OCI-M2 (cell line): Measurements from ENCODE around the gene TERC.

Source experiments
- DNase-seq: peaks from one replicate; lab custom pipeline; 2025; ENCODE audit not compliant: unreplicated experiment; lab: John Stamatoyannopoulos, UW

The TERC gene

DNA sequence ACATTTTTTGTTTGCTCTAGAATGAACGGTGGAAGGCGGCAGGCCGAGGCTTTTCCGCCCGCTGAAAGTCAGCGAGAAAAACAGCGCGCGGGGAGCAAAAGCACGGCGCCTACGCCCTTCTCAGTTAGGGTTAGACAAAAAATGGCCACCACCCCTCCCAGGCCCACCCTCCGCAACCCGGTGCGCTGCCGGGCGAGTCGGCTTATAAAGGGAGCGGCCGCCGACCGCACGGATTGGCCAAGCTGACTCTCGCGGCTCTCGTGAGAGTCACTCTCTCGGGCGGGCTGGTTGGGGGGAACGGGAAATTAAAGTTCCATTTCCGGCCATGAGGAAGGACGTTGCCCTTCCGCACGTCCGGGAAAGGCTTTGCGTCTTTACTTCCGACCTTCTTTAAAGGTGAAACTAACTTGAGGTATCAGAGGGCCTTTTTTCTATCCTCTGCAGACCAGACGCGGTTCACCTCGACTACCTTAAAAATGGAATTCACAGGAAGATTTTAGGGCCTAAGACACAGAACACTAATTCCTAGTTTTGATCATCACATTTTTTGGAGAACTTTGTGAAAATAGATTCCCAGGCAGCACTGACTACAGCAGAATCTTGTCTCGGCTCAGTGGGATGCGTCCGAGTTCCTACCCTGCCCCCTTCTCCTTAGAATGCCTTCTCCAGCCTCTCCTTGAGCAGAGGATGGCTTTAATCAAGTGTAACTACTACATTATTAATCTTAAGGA lies at the start of gene TERC:
TERC (minus strand) TSS at position 179 of the 731 bp plus-strand sequence.
- no peak for DNase-seq

DNA sequence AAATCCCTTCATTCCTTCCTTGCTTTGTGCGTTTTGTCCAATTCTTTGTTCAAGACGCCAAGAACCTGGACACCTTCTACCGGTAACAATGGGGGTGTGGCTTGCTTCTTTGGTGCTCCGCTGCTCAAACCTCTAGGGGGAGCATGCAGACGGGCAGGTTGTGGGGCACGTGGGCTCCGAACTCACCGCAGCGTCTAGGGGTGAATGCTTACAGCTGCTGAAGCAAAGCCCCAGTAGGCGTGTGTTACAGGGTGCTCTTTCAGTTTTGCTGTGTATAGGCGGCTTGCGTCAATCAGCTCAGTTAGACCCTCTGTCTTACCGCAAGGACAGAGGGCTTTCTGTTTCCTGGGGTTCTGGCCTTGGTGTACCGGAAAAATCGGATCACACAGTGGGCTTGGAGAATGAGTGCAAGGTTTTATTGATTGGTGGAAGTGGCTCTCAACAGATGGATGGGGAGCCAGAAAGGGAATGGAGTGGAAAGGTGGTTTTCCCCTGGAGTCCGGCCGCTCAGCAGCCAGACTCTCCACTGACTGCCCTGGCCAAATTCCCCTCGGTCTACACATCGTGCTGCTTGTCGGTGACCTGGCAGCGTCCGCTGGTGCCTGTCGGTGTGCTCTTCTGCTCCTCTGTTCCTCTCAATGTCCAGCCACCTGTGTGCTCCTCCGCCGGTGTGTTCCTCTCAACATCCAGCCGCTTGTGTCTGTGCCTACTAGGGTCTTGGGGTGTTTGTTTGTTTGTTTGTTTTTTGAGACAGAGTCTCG lies 49.1 kb upstream of the TERC start:
- peak; percentile 38 for DNase-seq

DNA sequence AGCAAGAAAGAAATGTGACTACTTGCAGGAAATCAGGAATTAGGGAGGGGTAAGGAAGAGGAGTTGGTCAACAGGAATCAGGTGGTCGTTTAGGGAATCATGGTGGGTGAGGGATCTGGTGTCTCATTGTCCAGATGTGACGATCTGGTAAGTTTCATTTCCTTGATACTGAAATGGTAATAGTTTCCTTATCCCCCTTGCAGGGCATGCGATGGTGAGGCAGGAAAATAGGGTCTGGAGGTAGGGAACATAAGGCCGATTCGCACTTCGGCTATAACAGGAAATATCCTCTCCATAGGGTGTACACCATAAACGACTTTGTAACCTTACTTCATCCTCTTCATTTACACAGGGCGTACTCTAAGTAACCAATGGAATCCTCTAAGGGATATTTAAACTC lies 48.4 kb upstream of the TERC start:
- DNase-seq: no peak

DNA sequence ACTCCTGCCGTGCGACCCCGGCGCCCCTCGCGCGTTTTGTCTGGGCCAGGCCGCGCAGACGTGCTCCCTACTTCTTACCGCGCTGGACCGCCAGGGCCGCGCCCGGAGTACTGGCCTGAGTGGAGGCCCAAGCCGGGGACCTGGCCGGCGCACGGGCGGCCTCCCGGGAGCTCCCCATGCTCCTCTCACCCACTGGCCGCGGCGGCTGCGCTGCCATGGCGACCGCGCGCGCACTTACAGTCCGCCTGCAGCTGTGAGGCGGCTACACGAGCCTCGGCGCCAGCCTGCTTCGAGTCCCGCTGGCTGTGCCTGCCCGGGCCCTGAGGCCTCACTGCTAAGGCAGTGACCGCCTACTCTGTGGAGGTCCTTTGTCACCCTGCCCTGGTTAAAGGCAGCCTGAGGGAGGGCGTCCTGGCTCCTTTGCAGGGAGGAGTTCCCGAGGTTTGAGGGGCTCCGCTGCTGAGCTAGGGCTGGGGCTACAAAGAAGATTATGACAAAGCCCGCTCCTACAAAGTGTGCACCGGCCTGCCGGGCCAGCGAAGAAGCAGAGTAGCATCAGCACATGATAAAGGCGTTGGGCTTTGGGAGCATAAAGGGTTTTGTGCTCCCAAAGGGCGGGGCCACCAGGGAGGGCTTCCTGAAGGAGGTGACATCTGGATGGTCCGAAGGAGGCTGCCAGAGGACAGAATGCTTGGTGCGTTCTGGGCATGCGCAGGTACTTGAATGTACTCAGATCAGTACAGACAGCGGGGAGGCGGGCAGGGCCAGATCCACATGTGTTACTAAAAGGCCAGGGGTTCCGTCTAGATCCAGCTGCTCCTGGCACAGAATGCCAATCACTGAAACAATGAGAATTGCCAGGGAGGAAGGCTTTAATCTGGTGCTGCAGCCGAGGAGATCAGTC lies 47.7 kb upstream of the TERC start, which contains the start of the genes LRRC34 and LRRIQ4:
LRRC34 (minus strand) TSS at position 573 of the 904 bp plus-strand sequence; CDS start at position 217, 356 bp downstream.
LRRIQ4 (plus strand) TSS at position 539 of the 904 bp plus-strand sequence. CDS start 9,052 bp downstream, outside the sequence.
- DNase-seq: no peak

DNA sequence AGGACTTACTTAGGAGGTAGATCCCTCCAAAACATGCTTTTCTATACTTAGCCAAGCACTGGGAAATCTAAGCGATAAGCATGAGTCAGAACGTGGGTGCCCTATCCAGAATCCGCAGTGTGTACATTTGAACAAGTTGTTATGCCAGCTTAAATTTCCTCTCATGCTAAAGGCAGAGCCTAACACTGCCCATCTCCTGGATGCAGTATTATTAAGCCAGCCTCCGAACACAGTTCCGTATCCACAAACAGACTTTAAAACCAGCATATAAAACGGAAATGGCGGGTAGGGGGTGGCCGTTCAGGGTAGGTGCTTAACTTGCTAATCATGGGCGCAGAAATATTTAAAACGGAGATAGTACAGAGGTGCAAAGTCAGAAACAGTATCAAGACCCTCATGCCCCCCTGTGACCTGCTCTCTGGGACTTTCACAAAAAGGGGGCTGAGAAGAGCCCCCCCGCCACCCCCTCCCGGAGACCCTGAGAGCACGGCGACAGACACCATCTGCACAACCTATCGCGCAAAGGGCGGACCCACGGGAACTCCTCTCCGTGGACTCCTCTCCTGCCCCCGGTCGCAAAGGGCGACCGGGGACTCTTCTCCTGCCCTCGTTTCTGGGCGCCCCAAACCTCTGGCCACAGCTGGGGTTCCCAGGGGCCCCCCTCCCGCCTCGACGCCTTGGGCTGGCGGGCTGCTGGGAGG lies 46.9 kb upstream of the TERC start:
- peak; percentile 19 for DNase-seq

DNA sequence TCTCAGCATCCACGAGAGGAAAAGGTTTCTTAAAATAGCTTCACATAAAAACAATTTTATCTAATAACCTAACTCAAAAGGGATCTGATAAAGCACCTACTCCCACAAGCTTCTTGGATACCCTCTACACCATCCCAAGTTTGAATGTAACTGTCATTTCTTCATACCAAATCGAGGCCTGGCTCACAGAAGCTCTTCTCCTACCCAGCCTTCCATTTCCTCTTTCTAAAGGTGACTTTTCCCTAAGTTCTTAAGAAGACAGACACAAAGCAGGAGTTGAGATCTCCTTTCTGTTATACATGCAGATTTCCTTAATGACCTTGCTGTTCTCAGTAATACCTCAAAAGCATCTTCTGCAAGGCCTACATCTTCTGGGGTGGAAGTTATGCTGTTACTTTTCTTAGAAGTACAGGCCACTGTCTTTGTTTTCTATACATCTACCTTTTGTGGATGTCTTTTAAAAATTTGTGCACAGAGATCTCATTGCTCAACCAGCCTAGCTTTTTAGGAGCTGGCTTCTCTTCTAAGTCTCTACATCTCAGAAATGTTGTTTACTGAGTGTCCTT lies 44.5 kb upstream of the TERC start:
- no peak for DNase-seq

DNA sequence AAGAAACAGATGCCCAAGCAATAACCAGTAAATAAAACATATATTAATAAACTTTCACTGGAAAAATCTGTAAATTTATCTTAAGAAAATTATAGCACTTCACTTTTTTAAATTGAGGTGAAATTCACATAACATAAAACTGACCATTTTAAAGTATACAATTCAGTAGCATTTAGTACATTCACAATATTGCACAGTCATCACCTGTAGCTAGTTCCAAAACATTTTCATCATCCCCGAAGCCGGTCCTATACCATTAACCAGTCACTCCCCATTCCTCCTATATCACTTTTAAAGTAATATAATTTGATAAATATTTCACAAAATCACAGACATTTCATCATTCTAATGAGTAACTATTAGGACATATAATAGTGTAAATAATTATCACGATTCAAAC lies 39.8 kb upstream of the TERC start:
- DNase-seq: no peak

DNA sequence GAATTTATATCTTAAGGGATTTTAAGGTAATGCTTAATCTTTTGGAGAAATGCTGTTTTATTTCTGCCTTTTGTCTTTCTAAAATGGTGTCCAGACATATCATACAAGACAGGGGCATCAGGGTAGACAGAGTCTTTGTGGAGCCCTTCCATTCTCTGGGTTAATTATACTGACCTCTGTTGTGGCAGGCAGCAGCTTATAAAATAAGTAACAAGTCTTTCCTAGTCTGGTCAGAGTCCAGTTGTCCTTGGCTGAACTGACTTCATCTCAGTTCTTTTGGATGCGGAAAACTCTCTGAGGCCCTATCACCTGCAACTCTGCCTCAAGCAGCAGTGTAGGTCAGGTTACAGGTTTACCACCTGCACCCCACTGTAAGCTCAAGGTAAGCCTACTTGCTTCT lies 27.5 kb upstream of the TERC start:
- DNase-seq: no peak

DNA sequence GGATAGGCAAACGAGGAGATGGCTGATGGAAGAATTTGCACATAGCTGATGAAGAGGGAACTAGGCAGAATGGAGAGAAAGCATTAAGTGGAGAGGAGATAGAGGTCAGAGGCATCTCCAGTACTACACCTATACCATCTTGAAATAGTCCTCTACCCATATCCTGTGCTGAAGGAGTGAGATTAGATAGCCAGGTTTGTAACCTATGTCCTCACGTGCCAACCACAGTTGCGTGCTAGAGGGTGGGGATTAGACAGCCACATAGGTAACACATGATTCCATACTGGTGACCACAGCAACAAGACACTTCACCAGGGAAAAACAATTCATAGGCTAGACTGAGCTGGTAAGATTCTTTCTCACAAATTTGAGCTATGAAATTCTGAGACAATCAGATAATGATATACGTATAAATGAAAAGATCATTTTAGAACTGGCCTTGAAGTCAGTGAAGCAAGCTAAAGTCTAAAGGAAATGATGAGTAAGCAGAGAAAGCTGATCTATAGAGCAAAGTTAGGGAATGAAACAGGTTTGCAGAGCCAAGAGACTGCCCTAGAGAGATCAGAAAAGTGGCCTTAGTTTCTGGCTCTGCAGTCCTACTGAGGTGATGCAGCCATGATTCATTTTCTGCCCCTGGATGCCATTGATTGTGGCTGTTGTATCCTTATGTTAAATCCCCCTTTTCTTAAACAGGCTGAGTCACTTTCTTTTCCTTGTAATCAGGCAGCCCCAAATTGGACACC lies 26.0 kb upstream of the TERC start:
- DNase-seq: no peak

DNA sequence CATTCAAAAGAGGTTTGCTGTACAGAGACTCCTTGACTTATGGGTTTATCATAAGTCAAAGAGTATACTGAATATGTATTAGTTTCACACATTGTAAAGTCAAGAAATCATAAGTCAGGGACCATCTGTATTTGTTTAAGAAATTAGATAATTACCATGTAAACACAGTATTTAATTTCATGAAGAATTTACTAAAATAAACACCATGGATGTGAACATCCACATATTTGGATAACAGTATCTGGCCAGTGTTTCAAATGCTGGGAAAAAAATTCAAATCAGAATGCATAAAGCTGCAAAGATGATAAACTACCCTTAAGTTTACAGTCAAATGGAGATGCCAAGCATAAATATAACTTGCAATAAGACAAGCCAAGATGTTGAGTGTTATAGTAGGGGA lies 25.4 kb upstream of the TERC start:
- no peak for DNase-seq

DNA sequence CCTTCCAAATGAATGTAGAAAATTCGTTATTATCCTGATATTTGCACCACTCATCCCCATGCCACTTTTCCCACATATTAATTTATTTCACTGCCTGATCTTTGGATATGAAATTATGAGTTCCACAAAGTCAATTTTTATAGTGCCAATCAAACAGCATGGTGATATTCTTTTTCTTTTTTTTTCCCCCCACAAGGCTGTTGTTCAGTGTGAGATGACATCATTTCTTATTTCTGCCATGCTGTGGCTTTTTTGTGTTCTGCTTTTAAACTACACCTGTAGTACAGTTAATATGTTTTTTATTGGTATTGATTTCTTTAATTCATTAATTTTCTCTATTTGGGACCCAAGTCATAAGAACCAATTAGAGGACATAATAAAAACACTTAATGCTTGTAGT lies 22.9 kb upstream of the TERC start:
- no peak for DNase-seq

DNA sequence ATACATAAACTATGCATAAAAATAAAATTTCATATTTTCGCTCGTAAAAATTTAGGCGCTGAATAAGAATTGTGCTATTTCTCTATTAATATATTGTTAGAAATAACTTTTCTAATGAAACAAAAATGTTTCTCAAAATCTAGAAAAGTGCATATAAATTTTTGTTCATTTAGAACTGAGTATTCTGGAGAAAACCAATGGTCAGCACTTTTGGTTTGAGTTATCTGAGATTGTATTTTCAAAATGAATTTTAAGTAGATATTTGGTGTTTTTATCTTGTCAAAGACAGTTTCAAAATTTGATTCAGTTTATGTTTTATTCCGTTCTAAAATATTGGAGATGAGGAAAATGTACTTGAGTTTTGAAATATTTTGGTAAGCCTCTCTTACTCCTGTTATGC lies 22.3 kb upstream of the TERC start:
- DNase-seq: no peak

DNA sequence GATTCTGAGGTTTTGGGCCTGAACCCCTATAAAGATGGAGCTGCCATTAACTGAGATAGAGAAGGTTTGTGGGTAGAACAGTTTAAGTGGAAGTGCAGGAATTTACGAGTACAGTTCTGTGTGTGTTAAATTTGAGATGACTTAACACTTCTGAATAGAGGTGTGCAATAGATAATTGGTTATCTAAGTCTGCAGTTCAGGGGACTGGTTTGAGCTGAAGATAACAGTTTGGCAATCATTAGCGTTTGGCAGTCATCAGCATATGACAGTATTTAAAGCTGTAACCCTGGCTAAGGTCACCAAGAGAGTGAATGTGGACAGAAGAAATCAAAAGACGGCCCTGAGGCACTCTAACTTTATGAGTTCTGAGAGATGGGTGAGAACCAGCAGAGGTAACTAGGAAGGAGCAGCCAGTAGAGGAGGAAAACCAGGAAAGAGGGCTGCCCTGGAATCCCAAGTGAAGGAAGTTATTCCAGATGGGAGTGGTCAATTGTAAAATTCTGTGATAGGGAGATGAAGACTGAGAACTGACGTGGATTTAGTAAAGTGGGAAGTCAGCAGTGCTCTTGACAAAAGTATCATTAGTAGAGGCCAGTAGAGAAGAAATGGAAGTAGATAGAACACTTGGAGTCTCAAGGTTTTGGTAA lies 16.5 kb upstream of the TERC start:
- DNase-seq: no peak

DNA sequence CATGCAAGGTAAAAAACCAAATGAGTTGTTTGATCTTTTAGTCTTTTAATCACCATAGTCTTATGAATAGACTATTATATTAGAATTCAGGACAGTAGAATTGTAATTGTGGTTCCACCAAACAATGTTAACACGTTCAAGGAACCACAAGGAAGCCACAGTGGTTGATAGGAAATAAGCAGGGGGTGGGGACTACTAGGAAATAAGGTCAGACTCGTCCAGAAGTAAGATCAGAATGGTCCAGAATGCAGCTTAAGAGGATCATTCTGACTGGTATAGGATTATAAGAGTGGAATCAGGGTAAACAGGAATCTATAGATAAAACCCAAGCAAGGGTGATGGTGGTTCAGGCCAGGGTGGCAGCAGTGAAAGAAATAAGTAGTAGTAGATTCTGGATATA lies 15.9 kb upstream of the TERC start:
- no peak for DNase-seq

DNA sequence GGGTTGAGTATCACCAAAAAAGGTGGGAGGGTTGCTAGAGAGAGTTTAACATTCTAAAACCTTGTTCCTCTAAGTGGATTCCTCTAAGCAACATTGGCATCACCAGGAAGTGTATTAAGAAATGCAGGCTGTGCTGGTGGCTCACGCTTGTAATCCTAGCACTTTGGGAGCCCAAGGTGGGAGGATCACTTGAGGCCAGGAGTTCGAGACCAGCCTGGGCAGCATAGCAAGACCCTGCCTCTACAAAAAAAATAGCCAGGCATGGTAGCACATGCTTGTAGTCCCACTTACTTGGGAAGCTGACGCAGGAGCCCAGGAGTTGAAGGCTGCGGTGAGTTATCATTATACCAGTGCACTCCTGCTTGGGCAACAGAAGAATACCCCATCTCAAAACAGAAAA lies 13.0 kb upstream of the TERC start:
- DNase-seq: no peak

DNA sequence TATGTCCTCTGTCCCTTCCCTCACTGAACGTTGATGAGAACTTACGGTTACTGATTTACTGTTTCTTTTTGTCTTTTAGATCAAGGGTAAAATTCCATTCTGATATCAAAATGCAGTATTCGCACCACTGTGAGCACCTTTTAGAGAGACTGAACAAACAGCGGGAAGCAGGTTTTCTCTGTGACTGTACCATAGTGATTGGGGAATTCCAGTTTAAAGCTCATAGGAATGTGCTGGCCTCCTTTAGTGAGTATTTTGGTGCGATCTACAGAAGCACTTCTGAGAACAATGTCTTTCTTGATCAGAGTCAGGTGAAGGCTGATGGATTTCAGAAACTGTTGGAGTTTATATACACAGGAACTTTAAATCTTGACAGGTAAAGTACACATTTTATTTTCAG lies 9.3 kb upstream of the TERC start:
- no peak for DNase-seq

DNA sequence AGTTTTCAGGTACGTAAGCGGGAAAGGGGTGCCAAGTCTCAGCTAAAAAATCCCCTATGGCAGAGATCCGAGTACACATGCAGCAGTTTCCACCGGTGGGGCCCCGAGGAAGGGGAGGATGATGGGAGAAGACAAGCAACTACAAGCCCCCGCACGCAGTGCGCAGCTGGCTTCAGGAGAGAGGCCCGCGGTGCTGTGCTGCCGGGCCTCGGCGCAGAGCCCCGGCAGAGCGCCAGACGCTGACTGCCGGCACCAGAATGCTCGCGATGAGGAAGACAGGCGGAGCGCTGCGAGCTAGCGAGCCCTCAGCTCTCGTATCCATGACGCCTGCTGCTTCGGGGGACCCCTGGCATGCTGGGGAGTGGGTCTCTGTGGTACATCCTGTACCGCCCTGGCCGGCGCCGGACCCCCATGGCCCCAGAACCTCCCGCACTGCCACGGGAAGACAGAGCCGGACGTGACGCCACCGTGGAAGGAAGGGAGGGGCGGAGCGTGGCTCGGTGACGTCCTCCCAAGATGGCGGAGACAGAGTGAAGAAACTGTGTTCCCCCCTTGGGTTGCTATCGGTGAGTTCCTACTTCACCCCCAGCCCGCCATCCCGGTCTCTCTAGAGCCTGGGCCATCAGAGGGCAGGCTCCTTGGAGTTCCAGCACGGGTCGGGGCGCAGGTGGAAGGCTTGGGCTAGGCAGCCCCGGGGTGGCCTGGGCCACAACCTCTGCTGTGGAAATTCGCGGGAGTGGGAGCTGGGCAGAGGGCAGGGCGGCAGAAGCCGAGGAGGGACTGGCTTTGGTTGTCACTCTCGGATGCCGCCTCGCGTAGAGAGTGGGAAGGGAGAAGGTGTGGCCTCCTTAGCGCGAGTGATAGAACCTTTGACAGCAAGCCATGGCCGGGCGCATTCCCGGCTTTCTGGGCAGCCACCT lies 8.3 kb upstream of the TERC start, which contains the start of gene MYNN:
MYNN (plus strand) TSS at position 500 of the 920 bp plus-strand sequence. CDS start 900 bp downstream, outside the sequence.
- peak; percentile 33 for DNase-seq

DNA sequence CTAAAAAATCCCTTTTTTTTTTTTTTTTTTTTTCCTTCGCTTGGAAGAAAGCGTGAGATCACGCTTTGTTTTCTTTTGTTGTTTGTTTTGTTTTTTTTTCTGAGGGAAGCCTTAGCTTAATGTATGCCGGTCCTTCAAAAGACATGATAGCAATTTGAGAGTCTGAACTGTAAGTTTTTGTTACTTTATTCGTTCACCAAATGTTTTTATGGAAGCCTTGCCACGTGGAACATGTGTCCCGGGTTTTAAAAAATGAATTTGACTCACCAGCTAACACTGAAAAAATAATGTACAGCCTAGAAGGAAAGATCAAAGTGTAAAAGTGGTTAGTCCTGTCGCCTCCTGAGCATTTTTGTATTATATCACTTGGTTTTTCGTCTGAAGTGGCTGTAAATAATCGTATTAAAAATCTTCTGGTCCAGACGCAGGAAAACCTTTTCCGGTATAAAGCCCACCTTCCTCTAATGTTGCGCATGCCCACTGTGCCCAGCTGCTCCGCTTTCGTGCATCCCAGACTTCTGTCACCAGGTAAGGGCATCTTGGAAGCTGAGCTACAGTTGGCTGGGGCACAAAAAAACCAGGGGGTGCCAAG lies 7.5 kb upstream of the TERC start:
- peak; percentile 32 for DNase-seq
